ENCODE results near the gene PAX8.

- TF ChIP-seq, protein P1, sequence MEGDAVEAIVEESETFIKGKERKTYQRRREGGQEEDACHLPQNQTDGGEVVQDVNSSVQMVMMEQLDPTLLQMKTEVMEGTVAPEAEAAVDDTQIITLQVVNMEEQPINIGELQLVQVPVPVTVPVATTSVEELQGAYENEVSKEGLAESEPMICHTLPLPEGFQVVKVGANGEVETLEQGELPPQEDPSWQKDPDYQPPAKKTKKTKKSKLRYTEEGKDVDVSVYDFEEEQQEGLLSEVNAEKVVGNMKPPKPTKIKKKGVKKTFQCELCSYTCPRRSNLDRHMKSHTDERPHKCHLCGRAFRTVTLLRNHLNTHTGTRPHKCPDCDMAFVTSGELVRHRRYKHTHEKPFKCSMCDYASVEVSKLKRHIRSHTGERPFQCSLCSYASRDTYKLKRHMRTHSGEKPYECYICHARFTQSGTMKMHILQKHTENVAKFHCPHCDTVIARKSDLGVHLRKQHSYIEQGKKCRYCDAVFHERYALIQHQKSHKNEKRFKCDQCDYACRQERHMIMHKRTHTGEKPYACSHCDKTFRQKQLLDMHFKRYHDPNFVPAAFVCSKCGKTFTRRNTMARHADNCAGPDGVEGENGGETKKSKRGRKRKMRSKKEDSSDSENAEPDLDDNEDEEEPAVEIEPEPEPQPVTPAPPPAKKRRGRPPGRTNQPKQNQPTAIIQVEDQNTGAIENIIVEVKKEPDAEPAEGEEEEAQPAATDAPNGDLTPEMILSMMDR (IDR thresholded peaks at IDR 0.05; ENCODE audit: low read depth, low read length, poor library complexity, severe bottlenecking): no peak
- TF ChIP-seq EZH2phosphoT487 (IDR thresholded peaks at IDR 0.05; ENCODE audit: borderline replicate concordance, low read length): no peak
Observed at GRCh38 chr2:113234721-113235346, 43.9 kb downstream of the PAX8 start.
